C1 segment of cervical spinal cord (tissue), 14 donors: ENCODE measurements around the gene THBS4.

Experiments used
- DNase-seq, 14 donors: peaks; one replicate each; lab custom pipeline; 2025; lab: John Stamatoyannopoulos, UW

The THBS4 gene

GRCh38 chr5:80048084-80048780, 13.1 kb downstream of the THBS4 start:
- no peak for DNase-seq

GRCh38 chr5:80052464-80052863, 17.3 kb downstream of the THBS4 start:
- DNase-seq = no peak

DNA sequence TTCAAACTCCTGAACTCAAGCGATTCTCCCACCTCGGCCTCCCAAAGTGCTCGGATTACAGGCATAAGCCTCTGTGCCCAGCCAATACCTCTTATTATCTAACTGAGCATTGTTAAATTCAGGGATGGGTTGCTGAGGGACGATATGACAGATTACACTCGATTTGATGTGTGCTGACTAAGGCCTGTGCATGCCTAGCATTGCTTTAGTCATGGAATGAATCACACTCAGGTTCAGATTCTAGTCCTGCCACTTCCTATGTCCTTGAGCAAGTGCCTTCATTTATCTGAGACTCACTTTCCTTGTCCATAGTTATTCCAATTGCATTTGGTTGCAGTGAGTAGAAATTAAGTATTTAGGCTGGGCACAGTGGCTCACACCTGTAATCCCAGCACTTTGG, 19.5 kb downstream of the THBS4 start:
- no peak for DNase-seq

DNA sequence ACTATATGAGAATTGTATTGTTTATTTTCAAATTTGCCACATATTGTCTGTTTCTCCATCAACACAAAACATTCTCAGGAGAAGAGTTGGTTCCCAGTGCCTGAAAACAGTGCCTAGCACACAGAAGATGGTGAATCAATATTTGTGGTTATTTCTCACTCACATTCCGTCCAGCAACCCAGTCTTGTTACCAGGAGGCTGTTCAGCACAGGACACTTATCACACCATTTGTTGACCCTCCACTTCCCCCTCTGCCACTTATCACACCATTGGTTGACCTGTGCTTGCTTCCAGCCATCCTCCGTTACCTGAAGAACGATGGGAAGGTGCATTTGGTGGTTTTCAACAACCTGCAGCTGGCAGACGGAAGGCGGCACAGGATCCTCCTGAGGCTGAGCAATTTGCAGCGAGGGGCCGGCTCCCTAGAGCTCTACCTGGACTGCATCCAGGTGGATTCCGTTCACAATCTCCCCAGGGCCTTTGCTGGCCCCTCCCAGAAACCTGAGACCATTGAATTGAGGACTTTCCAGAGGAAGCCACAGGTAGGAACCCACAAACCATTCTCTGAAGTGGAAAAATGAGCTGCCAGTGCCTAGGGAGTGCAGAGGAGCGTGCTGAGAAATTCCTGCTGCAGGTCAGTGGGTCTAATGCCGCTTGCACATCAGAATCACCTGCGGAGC, 20.5 kb downstream of the THBS4 start:
- DNase-seq = no peak

DNA sequence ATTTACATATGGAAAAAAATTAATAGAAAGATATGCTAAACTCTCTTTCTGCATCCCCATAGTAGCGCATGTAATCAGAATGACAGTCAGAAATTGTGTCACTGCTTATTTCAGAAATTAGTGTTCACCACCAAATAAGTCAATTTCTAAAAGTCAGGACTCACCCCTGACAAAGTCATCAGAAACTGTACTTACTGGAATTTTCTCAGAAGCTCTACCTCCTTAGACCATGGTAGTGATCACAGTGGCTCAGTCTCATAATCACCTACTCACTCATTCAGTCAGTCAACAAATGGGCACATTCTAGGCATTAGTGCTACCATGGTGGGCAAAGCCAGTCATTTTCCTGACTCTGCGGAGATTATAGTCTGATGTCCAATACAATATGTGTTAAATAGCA, 22.0 kb downstream of the THBS4 start:
- no peak for DNase-seq

- DNase-seq = no peak
These were observed 22.8 kb downstream of the THBS4 start for GRCh38 chr5:80057921-80058320.

GRCh38 chr5:80059354-80059980, 24.3 kb downstream of the THBS4 start:
- no peak for DNase-seq

- DNase-seq = no peak
These were observed 25.8 kb downstream of the THBS4 start for GRCh38 chr5:80060966-80061365.

DNA sequence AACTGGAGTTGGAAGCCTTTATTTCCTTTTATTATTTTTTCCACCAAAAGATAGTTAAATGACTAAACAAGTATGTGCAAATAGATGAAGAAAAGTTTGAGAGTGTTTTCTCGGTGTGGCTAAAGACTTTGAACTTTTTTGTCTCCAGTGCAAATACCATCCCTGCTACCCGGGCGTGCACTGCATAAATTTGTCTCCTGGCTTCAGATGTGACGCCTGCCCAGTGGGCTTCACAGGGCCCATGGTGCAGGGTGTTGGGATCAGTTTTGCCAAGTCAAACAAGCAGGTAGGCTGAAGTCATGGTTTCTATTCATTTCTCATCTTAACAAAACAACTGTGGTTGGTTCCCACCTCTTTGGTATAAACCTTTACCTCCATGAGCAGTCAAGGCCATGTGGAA, 26.4 kb downstream of the THBS4 start:
- DNase-seq = no peak

DNA sequence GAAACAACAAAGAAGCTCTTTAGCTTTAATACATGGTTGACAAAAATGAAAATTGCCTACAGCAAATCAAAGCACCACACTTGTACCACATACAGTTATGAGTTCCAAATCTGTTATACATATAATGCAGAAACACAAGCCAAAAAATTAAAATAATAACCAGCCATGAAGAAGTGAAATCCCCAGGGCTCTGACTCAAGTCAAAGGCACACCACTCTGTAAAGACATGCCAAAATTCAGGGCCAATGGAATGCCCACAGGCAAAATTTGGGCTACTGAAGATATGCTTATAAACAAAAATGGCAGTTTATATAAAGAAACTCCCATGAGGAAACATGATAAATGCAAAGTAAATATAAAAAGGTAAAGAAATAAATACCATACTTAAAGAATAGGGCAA, 29.0 kb downstream of the THBS4 start:
- DNase-seq = no peak

DNA sequence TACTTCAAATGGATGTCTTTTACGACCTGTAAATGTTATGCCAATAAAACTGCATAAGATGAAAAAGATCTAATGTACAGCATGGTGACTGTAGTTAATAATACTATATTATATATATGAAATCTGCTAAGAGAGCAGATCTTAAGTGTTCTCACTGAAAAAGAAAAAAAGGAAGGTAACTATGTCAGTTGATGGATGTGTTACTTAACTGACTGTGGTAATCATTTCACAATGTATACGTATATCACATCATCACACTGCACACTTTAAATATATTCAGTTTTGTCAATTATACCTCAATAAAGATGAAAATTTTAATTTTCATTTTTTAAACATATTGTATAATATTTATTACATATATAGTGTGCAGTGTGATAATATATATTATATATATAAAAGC, 31.9 kb downstream of the THBS4 start:
- no peak for DNase-seq

DNA sequence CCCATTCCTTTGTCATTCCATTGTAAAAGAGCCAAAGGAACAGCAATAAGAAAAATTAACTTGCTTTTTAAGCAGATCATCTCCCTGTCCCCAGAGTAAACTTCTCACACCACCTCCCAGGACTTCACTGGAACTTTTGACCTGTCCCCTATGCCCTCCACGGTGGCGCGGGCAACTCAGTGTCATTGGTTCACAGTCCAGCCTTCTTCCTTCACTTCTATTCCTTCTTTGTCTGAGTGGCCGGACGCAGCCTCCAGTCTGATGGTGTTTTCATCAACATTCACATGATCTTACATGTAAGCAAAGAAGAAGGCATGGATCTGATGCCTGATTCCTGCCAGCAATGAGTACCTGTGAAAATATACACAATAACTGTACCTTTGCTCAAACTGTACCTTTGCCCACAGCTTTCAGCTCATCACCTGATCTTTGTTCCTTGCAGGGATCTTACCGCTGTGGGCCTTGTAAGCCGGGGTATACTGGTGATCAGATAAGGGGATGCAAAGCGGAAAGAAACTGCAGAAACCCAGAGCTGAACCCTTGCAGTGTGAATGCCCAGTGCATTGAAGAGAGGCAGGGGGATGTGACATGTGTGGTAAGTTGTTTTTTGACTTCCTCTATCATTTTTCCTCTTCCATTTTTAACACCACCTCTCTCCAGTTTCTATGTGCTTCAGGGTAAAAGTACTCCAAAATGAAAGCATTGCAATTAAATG, 32.5 kb downstream of the THBS4 start:
- no peak for DNase-seq

GRCh38 chr5:80068246-80068636, 33.1 kb downstream of the THBS4 start:
- DNase-seq = no peak

- DNase-seq = no peak
These were observed 33.6 kb downstream of the THBS4 start for GRCh38 chr5:80068775-80069174.

DNA sequence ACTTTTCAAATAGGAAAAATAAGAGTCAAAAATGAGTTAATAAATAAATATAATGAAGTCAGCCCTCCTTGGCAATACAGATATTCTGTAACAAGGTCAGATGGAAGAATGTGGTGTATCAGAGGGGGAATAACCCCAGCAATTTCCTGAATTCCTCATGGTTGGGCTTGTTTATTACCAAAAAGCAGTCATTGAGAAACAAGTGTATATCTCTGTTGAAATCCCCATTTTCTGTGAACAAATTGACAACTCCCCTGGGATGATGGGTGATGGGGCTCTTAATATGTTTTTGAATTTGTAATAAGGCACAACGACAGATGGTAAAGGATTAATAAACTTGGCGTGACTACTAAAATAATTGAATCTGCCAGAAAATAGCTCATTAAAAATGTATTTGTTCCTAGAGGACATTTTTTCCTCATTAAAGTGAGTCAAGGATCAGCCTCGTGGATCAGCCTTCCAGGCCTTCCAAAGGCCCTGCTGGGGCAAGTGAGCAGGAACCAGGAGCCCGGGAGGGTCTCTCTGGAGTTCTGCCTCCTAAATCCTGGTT, 34.2 kb downstream of the THBS4 start:
- no peak for DNase-seq

DNA sequence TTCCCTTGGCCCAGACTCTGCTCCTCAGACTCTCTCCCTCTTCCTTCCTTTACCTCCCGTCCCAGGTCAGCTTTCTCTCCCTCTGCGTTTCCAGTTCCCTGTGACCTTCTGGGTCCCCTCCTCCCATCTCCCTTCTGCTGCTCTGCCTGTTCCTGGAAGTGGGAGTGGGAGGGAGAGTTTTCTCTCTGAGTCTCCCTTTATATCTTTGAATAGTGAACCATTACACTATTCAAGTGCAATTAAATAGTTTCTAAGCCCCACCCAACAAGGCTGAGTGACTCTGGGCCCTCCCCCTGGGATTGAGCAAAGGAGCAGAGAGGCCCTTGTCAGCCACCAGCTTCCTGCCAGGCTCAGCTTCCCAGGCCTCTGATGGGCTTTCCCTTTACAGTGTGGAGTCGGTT, 34.8 kb downstream of the THBS4 start:
- peak in 3 of 14 donors; percentile 5 to 51 (median 7) for DNase-seq

DNA sequence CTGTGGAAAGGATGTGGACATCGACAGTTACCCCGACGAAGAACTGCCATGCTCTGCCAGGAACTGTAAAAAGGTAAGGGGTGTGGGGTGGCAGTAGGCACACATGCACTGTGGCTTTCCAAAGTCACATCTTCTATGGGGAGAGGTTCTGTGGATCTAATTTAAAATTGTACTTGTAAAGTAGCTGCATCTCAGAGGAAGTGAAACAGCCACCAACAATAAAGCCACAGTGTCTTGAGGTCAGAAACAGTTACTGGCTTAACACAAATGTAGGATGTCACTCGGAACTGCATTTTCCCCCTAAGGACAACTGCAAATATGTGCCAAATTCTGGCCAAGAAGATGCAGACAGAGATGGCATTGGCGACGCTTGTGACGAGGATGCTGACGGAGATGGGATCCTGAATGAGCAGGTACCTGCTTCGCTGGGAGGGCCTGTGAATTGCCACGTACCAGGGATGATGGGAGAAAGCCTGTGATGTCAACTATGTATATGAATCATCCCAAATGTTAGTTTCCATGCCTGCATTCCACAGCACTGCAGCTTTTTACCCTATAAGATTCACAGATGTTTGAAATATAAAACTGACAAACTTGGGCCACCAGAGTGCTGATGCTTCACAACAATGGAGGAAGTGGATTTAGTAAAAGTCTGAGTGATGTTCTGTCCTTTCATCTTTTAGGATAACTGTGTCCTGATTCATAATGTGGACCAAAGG, 35.3 kb downstream of the THBS4 start:
- no peak for DNase-seq

DNA sequence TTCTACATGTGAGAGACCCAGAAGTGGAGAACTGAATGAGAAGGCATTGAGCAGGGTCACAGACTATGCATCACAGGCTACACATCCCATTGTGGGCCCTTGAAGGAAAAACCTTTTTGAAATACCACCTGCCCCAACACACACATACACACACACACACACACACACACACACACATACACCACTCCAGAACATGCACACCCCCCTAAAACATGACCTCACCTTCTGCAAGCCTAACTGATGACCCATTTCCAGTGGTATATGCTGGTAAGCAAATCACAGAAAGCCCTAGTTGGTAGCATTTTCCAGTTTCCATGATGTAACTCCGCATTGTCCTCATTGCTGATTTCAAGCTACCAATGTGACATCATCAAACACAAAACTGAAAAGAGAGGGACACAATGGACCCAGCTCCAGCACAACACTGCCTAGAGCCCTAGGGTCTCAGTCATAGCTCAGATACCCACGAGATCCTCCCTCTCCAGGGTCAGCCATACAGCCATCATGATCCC, 36.4 kb downstream of the THBS4 start:
- DNase-seq = no peak

DNA sequence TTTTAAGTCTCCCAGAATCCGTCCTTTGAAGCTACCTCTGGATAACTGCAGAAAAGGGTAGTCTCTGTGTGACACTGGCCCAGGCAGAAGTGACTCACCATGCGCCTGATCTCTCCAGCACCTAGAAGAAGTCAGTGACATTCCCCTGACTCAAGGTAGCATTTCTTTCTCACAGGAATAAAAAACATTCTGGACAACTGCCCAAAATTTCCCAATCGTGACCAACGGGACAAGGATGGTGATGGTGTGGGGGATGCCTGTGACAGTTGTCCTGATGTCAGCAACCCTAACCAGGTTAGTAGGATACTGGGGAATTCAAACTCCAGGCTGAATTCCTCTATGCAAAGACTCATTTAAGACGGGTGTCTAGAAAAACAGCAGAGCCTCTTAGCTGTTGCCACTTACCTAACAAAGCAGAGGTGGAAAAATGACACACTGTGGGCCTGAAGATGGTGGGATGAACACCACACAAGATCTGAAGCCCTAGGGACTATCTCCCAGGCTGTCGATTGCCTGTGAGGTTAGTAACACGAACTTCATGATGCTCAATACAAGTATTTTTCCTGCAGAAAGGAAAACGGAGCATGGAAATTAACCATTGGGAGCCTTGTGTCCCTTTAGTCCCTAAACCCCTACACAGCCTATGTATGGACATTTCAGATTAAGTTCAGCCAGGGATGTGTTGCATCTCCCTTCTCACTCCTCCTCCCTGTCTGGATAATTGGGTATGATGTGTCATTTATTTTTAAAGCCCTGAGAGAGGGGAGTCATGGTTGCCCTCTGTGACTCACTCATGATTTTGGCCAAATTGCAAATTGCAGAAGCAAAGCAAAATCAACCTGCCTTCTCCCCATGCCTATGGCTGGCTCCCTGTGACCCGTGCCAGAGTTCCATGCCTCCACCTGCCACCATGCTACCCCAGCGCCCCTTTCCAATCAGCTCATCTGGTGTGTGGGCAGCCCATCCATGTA, 37.2 kb downstream of the THBS4 start:
- no peak for DNase-seq
